Transverse colon (tissue), 4 donors: ENCODE data around the gene ZNF524.

Experiments used
- EP300 ChIP-seq: sonication (generic); formaldehyde crosslinking; IDR thresholded peaks from one replicate; pipeline ENCODE4 v1.6.1; 2017; ENCODE audit warnings: antibody characterized with exemption, low read depth
- POLR2AphosphoS5 ChIP-seq, 3 donors: sonication (generic); formaldehyde crosslinking; IDR thresholded peaks; one replicate each; pipeline ENCODE4 v1.6.1; 2016; ENCODE audit warnings: antibody characterized with exemption in 3 of 3
- TF ChIP-seq, protein P1 (sequence below), 5 experiments: fragments of 200-600 bp in 3 of 5; fragments of 450-650 bp in 2 of 5; sonication (generic) in 3 of 5; IDR thresholded peaks; 1 replicate in 2 of 5; 2 replicates in 3 of 5; pipeline ENCODE4 v1.5.1; 2016 to 2017; ENCODE audit warnings: antibody characterized with exemption in 5 of 5, inconsistent platforms in 3 of 5, mild to moderate bottlenecking in 2 of 5, moderate library complexity in 1 of 5

DNA sequence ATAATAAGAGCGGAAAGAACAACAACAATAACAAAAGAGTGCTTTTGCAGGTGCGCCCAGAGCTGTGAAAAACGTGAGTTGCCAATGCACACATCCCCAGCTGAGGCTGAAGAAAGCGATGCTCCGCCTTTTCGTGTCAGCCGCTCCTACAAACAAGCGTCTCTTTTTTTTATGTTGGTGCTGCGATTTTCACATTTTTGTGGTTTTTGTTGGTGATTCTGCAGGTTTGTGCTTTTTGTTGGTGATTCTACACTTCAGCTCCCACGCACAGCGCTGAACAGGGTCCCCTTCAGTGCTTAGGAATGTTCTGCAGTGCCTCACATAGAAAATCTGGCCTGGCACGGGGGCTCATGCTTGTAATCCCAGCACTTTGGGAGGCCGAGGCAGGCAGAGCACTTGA lies 47.5 kb upstream of the ZNF524 start:
- TF ChIP-seq, protein P1, sequence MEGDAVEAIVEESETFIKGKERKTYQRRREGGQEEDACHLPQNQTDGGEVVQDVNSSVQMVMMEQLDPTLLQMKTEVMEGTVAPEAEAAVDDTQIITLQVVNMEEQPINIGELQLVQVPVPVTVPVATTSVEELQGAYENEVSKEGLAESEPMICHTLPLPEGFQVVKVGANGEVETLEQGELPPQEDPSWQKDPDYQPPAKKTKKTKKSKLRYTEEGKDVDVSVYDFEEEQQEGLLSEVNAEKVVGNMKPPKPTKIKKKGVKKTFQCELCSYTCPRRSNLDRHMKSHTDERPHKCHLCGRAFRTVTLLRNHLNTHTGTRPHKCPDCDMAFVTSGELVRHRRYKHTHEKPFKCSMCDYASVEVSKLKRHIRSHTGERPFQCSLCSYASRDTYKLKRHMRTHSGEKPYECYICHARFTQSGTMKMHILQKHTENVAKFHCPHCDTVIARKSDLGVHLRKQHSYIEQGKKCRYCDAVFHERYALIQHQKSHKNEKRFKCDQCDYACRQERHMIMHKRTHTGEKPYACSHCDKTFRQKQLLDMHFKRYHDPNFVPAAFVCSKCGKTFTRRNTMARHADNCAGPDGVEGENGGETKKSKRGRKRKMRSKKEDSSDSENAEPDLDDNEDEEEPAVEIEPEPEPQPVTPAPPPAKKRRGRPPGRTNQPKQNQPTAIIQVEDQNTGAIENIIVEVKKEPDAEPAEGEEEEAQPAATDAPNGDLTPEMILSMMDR (IDR thresholded peaks at IDR 0.05) = no peak
- TF ChIP-seq EP300 = no peak
- TF ChIP-seq POLR2AphosphoS5 (IDR thresholded peaks at IDR 0.05) = no peak
